SIG-M5 treated with dmso at 0.1 percent for 504 hours (cell line): ENCODE measurements around the gene FGD5.

Source experiments
- DNase-seq: peaks from one replicate; lab custom pipeline; 2025; ENCODE audit not compliant: unreplicated experiment; lab: John Stamatoyannopoulos, UW

FGD5 gene

DNA sequence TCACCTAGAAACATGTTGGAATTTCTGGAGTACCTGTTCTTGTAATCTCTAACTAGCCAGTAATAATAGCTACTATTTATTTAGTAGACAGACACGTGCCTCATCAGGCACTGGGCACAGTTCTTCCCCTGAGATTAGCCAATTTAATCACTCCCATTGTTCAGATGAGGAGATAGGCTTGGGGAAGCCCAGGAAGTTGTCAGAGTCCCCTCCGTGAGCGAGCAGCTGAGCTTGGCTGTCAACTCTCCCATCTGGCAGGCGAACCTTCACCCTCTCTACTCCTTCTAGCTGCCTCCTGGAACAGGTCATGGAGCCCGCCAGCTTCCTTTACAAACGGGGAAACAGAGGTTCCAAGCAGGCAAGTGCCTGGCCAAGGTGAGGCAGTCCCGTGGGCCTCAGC is 31.1 kb upstream of the FGD5 start:
- DNase-seq, result no peak

DNA sequence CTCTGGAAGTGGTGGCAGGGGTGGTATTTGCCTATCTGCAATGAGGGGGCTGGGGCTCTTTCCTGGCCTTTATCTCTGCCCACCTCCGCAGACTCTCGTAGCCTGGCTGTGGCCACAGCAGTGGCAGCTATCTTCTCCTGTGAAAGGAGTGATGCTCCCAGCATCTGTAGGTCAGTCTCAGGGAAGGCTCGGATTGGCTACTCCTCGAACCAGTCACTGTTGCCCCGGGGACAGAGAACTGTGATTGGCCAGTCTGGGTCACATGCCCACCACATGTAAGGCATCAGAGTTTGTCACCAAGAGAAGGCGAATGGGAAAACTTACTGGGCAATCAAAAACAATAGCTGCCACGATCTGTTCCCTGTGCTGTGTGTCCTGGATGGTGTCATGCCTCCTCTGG is 30.1 kb upstream of the FGD5 start:
- DNase-seq, result no peak

DNA sequence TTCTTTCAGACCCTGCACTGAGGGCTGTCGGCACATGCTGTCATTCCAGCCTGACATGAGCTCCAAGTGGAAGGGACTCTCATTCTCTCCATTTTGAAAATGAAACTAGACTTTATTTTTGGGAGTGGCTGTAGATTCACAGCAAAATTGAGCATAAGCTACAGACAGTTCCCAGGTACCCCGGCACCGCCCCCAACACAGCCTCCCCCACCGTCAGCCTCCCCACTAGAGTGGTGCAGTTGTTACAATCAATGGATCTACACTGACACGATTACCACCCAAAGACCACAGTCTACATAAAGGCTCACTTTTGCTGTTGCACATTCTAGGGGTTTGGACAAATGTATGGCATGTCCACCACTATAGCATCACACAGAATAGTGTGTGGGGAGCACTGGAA is 29.5 kb upstream of the FGD5 start:
- no peak for DNase-seq

DNA sequence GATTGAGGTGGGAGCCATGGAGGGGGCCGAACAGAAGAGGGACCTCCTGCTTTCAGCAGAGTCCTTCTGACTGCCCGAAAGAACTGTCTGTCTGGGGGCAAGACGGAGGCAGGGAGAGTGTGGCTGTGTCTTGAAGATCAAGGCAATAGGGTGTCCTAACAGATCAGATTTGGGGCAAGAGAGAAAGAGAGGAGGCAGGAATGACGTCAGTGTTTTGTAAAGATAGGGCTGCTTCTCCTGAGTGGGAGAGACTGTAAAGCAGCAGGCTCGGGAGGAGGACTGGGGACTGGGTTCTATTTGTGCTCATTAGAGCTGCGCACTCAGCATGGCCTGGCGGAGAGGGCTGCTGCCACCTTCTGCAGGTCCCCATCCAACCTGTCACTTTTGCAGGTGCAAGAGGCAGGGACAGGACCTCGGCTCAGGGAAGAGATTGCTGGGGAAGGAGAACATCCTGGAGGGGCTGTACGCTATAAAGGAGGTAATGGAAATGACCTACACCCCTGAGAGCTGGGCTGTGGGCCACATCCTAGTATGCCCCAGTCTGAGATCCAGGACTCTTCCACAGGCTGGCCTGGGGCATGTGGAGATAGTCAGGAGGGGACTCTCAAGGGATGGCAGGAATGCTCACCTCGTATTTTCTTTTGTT is 29.0 kb upstream of the FGD5 start:
- no peak for DNase-seq

DNA sequence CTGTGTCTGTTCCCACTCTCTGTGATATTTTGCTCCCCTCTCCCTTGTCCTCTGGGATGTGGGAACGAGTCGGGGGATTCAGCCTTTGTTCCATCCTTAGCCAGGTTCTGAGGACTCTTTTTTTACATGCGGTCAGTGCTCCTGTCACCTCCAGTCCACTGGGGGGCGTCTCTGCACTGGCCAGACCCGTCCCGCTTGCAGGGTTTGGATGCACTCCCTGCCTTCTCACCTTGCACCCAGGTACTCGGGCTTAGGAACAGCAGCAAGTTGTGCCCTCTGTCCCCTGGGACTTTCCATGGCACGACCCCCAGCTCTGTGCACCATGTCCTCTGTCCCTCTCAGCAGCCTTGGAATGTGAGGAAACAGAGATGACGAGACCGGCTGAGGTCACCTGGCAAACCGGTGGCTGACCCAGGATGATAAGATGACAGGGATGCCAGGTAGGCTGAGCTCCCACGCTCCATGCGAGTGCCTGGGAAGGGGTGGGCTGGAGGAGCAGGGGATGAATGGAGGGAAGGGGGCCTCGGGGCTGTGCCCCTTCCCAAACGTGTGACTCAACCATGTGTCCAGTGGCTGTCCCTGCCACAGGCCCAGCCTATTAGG is 27.3 kb upstream of the FGD5 start:
- peak; percentile 53 for DNase-seq

DNA sequence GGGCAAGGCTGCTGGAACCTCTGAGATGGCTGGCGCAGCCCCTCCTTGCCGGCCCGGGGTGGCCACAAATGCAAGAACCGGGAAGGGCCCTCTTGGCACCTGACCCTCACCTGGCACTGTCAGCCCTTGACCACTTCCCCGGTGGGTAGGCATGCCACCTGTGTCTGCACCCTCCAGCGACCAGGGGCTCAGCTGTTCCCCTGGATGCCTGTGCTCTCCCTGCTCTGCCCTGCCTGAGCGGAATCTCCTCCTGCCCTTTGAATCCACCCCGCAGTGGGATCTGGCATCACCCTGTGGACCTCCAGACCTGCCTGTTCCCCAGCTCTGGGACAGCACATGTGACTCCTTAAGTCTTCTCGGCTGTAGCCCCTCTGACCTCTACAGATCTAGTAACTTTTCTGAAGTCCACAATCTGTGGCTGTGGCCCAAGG is 26.1 kb upstream of the FGD5 start:
- DNase-seq, result no peak

DNA sequence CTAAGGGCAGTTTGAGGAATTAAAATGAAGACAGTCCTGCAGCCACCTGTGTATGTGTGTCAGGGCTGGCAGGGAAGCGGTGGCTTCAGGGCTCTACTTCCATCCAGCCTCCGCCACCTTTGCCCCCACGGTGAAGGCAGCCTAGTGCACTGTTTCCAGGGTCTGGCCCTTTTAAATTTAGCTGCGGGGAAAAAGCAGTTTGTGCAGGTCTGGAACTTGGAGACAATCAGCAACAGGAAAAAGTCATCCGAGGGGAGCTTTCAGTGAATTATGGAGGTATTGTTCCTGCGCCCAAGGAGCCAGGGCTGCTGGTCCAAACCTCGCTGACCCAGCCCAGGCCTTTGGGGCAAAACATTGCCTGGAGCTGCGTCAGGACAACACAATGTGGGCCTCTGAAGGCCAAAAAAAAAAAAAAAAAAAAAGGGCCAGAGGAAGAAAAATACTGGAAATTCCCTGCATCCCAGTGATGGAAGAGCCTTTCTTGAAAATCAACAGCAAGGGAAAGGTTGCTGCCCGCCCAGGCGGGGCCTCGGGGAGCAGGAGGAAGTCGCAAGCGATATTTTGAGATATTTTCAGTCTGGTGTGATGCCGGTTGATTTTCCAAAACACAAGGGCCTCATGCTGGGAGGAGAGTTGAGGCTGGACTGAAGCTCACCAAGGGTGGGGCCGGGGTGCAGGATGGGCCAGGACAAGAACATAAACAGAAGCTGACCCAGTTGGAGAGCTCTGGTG is 25.5 kb upstream of the FGD5 start:
- DNase-seq, result no peak

DNA sequence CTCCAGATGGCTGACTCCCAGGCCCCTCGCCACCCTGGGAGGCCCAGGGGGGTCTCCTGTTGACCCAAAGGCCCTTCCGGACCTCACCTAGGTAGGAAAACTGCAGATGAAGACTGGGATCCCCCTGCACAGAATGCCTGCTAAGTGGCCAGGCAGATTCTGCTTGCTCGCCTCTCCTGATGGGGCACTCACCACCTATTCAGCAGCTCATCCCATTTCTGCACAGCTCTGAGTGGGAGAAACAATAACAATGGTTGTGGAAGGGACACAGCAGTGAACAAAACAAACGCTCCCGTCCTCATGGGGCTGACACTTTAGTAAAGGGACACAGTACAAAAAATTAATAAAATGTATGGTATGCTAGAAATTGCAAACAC is 24.9 kb upstream of the FGD5 start:
- no peak for DNase-seq

DNA sequence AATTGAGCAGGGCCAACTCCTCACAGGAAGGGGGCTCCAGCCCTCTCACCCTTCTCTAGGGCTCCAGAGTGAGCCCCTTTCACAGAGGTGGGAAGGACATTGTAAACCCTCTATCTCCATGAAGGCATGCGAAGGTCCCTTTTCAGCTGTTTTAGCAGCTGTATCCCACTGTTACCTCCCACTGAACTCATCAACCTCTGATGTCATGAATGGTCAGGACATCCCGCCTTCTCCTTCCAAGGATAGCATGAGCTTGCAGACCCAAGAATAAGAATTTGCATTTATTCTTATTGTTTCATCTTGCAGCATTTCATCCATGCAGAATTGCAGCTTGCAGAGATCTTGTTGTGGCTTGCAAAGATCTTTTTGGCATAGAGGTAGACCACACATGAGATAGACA is 24.3 kb upstream of the FGD5 start:
- no peak for DNase-seq

DNA sequence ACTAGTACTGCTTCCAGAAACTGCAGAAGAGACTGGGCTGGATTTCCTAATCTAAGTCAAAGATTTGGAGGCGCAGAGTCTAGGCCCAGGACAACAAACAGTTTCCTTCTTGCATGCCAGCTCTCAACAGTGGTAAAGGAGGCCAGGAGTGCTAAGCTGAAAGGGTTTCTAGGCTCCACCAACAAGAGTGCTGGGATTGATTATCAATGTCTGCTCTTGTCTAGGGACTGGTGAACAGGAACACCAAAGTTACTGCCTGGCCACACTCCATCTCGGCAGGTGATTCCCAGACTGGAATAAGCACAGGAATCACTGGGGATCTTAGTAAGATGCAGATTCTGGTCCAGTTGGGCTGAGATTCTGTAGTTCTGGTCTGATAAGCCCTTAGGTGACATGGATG is 22.8 kb upstream of the FGD5 start:
- no peak for DNase-seq

DNA sequence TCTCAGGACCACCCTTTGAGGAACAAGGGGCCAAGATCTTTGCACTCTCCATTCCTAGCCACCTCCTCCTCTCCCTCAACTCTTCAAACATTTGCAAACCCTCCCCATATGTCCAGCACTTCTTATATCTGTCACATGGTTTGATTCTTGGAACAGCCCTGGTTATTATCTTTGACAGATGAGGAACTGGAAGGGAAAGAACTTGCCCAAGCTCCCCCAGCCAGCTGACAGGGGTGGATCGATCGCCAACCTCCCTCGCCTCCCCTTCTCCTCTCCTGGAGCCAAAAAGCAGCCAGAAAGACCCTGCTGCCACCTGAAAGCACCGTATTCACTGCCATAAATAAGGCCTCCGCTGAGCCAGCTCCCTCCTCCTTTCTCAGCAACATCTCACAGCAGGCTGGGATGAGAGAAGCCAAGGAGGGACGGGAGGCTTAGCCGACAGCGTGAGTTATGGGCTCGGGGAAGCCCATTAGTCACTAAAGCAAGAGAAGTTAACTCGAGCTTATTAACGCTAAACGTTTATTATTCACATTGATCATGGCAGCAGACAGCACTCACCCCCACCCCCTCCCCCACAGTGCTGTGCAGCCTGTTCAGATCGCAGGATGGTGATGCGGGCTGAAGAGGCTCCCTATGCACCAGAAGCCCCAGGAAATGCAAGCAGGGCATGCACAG is 22.2 kb upstream of the FGD5 start:
- DNase-seq, result no peak

DNA sequence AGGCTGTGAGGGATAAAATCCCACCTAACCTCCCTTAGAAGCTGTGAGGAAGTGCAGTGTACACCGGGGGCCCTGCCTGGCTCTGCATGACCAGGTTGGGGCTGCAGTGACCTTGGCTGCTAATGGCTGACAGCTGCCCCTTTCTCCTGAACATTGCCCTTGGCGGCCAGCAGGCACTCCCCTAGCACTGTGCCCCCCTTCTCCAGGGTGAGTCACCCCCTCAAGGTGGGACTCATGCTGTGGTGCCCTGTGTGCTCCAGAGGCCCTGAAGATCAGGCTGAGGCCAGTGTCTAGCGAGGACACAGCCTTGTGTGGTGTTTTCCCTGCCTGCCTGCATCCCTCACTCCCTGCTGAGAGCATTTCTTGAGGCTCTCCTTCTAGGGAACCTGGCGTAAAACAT is 21.0 kb upstream of the FGD5 start:
- no peak for DNase-seq

DNA sequence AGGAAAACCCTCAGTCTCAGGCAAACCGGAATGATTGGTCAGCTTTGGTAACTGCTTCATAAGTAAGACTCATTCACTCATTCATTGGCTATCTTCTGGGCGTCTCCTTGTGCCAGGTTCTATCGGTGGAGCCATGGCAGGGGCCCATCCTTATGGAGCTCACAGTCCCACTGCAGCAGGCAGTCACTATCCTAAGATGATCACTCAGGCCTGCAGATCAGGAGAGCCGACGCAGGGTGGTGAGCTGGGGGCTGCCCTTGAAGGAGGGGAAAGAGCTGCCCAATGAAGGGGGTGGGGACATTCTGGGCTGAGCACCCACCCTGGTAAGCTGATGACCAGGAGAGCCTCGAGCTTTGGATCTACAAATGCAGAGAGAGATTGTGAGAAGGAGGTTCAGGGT is 20.5 kb upstream of the FGD5 start:
- DNase-seq, result no peak

DNA sequence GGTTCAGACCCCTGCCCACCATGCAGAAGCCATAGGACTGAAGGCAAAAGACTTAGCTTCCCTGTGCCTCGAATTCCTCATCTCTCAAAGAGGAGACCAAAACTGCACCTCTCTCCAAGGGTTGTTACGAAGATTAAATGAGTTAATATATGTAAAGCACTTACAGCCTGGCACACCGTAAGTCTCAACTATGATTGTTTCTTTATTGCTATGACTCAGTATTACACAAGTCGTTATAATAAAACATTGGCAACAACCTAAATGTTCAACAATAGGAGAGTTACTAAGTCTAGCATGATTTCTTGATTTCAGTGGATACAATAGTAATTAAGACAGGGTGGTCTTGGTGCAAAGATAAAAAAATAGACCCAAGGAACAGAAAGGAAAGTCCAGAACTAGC is 19.6 kb upstream of the FGD5 start:
- no peak for DNase-seq

DNA sequence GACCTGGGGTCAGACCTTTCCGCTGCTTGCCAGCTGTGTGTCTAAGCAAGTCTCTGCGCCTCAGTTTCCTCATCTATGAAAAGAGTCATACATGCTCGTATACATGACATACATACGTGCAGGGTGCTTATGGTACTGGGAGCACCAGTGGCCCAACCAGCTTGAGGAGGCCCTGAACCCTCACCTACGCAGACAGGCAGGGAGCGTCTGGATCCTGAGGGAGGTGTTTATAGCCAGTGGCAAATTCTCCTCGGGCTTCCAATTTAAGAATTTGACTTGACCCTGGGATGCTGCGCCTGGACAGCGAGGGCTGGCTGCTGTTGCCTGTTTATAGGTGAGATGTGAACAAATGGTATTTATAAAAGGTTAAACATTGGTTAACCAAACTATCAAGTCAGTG is 17.7 kb upstream of the FGD5 start:
- DNase-seq, result no peak

DNA sequence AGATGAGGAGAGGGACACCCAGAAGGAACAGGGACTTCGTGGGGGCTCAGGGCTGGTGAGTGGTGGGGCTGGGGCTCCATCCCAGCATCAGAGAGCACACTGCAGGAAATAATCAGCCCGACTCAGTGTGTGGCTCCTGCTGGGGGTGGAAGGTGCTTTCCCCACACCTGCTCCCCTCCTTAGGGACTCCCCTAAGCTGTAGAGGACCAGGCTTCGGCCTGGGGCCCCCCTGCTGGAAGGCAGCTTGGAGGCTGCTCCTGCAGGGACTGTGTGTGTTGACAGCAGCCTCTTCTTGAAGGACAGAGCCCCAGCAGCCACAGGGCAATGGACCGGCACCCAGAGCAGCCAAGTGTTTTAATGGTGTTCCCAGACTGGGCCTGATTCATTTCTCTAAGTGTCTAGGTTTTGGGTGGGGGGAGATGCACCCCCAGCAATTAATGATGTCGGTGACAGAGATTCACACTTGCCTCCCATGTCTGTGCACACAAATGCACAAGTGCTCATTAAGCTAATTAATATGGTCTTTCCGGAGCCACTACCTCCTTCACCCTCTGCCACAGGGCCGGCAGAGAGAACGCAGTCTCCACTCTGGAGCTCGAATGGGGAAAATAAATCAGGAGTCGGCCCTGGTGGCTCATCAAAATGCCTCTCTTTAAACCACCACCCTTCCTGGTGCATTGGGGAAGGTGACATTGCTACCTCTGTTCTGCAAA is 16.9 kb upstream of the FGD5 start:
- no peak for DNase-seq

DNA sequence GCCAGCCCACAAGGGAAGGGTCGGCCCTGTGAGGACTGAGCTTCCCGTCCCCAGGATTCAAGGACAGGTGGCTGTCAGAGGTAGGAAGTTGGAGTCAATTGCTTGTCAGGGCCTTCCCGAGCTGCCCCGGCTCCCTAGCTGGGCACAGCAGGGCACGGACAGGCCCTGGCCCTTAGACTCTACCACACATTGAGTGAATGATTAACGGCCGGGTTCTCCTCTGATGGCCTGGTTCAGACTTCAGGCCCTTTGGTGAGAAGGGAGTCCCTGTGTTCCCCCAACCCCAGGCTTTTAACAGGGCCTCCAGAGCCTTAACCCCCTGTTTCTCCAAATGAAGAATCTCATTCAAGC is 16.4 kb upstream of the FGD5 start:
- DNase-seq, result no peak

DNA sequence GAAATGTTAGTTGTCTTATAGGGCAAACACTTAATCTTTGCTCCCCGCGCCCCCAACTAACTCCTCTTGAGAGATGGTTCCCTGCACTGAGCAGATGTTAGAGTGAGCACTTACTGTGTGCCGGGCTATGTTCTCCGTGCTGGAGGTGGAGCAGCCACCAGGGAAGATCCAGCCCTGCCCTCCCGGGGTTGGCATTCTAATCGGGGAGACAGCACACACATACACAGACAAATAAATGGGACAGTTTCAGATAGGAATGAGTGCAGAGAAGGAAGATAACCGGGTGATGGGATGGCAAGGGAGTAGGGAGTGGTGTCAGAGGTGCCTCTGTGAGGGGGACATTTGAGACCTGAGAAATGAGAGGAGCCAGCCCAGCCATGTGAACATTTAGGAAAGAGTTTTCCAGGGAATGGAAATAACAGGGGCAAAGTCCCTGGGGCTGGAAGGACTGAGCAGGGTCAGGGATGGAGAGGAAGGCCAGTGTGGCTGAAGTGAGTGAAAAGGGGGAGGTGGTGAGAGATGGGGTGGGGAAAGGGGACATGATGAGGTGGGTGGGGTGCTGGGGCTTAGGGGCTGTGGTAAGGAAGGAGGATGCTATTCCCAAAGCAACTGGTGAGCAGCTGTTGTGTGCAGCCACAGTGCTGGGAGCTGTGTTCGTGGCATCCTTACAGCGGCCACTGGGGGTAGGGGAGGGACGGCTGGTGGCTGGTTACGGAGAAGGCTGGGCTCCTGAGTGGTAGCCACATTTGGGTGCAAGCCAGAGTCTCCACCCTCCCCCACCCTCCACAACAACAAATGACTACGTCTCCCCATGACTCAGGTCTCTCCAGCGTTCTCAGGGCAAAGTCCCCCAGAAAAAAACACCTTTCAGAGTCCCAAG is 15.4 kb upstream of the FGD5 start:
- DNase-seq, result no peak

DNA sequence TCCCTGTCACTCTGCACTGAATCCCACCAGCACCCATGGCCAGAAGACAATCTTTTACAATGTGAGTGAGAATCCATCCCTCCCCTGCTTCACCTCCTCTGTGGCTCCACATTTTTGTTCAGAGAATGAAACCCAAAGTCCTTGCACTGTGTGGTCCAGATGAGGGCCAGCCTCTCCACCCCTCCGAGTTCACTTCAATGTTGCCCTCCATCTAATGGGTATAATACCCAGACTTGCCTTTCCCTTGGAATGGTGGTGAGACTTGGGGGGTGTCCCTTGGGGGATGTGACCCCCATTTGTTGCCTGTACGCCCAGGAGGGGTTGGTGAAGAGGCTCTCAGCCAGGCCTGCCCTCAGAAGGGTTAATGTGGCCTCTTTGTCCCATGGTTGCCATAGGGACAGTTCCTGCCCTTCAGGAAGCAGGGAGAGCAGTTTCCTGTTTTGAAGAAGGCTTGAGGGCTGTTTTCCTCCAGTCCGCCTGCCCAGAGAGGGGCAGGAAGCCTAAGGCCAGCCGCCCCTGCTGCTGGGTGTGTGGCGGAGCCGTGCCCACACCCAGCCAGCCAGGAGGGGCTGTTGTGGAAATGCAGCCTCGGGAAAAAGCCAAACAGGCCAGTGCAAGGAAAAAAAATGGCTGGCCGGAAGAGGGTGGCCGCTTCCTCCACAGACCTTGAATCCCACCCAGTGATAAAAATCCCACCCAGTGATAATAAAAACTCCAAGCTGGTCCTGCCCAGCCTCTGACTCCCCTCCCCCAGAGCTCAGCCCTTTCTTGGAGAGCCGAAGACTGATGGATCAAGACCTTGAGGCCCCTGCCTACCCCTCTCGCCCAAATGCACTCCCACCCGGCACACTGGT is 14.6 kb upstream of the FGD5 start:
- DNase-seq, result no peak
